M059J (cell line): ENCODE measurements around the gene HSPB2. TPM values are rescaled to one million over a fixed set of nuclear protein-coding genes. Genes with fewer than 3 reads are reported as not detected.

ENCODE experiments used
- DNase-seq: peaks from one replicate; pipeline ENCODE4 v3.0.0-alpha.2; 2012; ENCODE audit warnings: low read depth
- total RNA-seq: library from RNA; depleted of rRNA; stranded (reverse); fragments of >200 nt; shearing (Covaris generic); gene quantifications from 2 replicates; pipeline ENCODE4 v1.2.3, GENCODE V29; 2014; rRNA removed

HSPB2 gene
- total RNA-seq, 1 experiment from 2014 or later = not detected

DNA sequence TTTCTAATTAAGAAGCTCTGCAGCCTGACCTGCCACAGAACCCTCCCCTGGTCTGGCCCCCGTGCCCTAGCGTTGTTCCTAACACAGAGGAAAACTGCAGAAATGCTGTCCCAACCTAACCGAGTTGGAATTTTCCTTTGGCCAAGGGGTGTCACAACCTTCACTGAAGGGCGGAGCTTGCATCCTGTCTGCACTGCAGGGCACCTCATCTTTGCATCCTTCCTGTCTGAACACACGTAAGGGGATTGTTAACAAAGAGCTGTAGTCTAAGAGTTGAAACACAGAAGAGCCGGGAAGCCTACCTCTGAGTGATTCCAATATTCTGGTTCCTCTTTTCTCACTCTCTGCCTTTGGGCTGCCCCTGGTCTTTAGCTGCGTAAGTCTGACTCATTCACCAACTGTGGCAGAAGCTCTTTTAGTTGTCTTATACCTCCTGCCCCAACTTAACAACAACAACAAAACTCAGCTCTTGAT is 26.2 kb downstream of the HSPB2 start:
- peak; percentile 83 for DNase-seq

DNA sequence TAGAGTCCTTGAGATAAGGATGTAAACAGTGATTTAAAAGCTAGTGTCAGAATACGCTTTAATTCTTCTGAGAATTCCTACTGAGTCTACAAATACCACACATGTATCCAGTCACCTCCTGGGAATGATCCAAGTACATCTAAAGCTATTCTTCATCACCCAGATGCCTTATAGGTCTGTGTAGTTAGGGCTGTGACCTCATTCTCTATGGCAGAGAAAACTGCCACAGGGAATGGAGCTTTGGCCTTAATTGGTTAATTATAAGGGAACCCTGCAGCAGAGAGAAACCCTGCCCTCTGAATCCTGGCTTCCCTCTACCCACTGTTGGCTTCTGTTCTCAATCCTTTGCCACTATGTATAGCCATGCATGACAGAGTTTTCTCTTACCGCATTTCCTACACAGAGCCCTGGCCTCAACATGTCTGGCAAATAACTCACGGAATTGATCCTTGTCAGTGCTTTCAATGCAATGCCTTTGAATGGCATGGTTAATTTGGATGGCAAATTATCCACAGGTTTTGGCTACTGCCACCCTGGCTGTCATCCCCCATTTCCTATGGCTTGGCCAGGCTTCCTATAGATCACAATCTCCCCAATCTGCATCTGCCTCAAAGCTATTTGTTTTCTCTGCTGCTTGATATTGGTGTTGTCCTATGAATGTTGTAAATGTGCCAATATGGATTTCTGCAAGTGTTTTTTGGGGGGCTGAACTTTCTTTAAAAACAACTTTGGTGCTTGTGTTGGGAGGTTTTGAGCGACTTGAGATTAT is 27.5 kb downstream of the HSPB2 start:
- peak; percentile 96 for DNase-seq

DNA sequence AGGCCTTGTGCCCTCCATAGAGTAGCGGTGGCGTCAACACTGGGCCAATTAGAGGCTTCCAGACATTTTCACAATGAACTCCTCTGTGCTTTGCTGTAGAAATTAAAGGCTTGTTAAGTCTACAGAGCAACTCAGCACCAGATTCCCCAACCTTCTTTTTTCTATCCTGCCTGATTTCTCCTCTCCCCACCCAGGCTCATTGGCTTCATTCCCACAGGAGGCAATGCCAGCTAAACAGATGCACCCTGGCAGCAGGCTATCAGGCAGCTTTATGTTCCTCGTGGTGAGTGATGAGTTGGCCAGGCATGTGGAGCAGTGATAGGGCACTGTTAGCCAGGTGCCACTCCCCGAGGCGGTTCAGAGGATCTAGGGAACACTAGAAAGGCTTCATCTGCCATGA is 29.4 kb downstream of the HSPB2 start:
- peak; percentile 84 for DNase-seq

DNA sequence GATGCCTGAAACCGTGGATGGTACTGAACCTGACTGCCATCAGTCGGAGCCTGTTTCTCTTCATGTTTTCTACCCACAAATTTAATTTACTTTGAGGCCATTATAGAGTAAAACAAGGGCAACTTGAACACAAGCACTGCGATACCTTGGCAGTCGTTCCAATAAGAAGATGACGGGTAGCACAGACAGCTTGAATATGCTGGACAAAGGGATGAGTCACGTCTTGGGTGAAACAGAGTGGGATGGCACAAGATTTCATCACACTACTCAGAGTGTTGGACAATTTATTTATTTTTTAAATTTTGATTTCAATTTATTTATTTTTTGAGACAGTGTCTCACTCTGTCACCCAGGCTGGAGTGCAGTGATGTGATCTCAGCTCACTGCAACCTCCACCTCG is 30.3 kb downstream of the HSPB2 start:
- peak; percentile 91 for DNase-seq

DNA sequence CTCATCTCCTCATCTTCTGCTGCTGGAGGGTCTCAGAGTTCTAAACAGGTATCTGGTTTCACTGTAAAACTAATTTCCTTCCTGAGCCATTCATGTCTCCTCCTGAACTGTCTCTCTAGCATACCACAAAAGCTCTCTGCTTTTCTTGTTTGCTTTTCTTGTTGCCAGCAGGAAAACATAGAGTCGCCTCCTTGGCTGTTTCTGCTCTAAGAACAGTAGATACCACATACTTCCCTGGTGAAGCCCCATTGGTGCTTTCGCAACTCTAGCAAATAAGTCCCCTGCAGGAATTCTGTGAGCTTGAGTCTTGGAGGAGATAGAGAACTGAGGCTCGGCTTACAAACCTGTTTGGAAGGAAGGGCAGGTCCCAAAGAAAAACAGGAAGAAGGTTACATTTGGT is 31.6 kb downstream of the HSPB2 start:
- DNase-seq = peak; percentile 86

DNA sequence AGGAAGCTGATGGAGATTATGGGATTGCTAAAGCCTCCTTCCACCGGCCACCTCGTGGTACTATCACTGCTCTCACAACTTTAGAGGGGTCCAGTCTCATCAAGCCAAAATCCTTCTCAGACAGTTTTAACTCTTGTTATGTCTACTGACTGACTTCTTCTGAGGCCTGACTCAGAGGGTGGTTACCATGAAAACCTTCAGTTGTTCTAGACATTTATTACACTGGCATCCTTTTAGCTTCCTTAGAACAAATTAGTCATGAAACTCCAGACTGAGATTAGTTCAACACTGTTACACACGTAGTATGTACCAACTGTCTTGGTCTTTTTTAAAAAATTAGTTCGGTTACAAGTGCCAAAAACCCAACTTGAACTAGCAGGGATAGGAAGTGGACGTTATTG is 32.1 kb downstream of the HSPB2 start:
- DNase-seq = peak; percentile 97

DNA sequence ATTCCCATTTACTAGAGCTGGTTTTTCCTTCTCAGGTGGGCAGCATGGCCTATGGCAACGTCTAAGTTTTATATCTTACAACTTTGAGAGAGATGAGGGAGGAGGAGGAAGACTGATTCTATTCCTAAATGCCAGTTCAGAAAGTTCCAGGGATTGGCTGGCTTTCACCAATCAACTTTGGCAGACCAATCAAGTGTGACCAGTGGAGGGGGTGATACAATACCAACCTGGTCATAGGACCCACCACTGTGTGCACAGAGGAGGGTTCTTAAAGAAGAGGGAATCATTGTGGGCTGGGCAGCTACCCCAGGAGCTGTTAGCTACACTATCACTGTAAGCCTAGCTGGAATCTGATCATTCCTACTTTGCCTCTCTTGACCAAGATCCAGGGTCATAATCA is 32.7 kb downstream of the HSPB2 start:
- DNase-seq = peak; percentile 64

DNA sequence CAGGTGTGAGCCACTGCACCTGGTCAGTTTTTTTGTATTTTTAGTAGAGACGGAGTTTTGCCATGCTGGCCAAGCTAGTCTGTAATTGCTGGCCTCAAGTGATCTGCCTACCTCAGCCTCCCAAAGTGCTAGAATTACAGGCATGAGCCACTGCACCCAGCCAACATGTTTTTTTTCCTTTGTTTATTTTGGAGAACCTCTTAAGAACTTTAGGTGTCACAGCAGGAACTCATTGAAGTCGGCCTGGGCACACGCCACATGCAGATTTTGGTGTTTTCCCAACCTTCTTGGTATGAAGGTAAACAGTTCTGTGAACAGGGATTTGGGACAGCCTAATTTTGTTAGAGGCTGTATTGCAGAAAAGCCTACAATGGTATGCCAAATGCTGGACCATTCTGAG is 34.0 kb downstream of the HSPB2 start:
- DNase-seq = no peak

DNA sequence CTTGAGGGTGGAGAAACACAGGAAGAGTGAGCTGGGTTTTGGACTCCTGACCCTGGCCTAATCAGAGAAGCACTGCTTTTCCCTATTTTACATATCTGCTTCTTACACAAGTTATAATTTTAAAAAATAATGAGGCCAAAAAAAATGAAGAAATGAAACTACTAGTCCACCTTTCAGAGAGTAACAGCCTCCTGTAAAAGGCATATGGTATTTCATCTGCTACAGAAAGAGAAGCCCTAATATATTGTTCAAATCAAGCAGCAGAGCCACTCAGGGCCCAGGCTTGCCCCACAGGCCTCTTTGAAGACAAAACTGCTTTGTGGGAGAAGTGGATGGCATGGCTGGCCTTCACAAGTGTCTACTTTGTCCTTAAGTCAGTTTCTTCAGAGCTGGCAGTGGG is 34.6 kb downstream of the HSPB2 start:
- no peak for DNase-seq

DNA sequence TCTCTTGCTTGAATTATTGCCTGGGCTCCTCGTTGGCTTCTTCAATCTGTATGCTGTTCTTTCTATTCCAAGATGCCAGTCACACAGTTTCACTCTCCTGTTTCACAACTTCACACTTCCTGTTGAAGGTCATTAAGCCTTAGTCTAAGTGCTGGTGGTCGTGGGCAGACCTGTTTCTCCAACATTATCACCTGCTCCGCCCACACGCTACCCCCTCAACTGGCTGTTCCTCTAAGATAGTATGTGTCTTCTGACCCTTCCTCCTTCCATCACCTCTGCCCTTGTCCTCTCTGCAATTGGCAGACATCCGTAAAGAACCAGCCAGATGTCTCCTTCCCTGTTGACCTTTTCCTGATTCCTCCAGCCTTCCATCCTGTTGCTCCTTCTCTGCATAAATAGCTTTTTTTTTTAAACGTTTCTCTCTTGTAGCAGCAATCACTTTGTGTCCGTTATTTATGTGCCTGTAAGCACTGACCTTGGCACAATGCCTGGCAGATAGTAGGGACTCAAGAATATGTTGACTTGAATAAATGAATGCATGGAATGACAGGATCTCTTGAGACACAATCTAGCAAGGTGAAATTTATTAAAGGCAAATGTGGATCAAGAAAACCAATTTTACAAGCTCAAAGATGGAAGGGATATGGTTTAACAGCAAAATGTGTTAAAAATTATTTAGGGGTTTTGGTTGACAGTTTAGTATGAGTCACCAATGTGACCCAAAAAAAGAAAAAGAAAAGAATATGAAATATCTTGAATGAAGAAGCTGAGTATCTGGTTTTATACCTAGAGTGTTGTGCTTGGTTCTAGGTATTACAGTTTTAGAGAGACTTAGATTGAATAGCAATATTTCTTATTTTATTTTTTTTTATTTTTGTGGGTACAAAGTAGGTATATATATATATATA is 37.2 kb downstream of the HSPB2 start:
- no peak for DNase-seq

DNA sequence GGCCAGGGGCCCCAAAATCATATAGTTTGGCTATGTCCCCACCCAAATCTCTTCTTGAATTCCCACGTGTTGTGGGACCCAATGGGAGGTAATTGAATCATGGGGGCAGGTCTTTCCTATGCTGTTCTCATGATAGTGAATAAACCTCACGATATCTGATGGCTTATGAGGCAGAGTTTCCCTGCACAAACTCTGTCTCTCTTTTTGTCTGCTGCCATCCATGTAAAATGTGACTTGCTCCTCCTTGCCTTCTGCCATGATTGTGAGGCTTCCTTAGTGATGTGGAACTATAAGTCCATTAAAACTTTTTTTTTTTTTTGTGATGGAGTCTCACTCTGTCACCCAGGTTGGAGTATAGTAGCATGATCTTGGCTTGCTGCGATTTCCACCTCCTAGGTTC is 39.0 kb downstream of the HSPB2 start:
- no peak for DNase-seq

DNA sequence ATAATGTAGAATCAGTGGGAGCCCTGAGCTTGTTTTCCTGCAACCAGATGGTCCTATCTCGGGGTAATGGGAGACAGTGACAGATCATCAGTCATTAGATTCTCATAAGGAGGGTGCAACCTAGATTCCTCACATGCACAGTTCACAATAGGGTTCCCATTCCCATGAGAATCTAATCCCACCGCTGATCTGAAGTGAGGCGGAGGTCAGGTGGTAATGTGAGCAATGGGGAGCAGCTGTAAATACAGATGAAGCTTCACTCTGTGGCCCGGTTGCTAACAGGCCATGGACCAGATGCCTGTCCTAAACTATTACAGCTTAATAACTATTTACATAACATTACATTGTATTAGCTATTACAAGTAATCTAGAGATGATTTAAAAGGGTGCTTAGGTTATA is 41.6 kb downstream of the HSPB2 start:
- DNase-seq = no peak

DNA sequence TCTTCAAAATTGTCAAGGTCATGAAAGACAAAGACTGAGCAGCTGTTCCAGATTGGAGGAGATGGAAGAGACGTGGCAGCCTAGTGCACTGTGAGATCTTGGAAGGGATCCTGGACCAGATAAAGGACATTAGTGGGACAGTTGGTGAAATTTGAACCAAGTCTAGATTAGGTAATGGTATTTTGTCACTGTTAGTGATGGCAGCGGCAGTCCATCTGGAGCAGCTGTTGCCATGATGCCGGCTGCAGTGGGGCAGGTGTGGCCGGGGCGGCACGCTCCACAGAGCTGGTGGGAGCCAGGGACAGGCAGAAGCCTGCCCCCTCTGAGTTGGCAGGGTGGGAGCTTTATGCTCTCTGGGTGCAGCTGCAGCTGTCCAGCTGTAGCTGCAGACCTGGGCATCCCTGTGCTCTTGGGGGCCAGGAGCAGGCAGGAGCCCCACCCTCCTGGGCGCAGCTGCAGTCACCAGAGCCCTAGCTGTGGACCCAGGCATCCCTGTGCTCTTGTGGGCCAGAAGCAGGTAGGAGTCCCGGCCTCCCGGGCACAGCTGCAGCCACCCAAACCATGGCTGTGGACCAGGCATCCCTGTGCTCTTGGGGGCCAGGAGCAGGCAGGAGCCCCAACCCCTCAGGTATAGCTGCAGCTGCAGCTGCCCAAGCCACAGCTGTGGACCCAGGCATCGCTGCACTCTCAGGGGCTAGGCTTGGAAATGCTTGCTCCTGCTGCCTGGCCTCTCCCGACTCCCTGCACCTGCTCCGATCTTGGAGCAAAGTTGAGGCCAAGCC is 45.3 kb downstream of the HSPB2 start:
- no peak for DNase-seq

DNA sequence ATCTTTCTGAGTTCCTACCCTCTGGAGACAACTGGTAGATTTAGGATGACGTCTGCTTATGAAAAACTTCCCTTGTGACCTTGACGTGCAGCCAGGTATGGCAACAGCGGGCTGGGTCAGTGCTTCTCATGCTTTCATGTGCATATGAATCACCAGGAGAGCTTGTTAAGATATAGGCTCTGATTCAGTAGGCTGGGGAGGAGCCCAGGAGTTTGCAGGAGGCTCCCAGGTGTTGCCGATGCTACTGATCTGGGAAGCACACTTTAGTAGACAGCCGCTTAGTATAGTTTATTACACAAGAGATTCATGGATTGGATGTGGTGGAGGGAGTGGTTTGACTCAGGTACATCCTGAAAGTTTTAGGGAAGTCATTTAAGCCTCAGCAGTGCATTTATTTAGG is 48.4 kb downstream of the HSPB2 start:
- no peak for DNase-seq

DNA sequence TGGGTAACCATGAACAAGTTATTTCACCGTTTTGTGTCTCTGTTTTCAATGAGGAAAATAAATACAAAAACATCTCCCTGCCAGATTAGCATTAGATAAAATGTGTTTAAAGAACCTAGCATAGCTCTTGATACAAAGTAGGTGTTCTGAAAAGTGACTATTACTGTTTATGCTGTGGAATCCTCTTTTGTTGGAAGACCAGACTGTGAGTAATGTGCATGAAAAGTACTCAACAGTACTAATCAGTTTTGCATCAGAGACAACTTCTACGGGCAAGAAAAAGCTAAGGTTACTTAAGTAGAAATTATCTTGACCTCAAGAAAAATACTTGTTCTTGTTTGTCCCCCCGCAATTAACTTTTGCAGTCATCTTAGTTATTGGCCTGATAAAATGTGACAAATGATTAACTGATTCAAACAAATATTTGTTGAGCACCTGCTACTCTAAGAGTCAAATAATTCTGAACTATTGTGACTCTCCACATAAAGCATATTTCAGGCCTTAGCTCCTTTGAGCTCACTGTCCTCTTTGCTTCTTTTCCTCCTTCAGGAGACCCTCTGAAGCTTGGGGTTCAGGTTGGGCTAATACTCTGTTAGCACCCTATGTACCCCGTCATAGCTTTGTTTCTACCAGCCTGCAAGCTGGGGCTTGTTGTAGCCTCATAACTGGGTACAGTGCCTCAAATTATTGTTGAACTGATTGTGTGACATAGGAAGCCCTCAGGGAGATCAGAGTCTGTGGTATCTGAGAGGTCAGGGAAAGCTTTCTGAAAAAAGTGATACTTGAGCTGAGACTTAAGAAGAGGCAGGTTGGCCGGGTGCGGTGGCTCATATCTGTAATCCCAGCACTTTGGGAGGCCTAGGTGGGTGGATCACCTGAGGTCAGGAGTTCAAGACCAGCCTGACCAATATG is 49.1 kb downstream of the HSPB2 start:
- DNase-seq = no peak

Other genes starting within 250 kb of the HSPB2 start
- 46.0 and 46.3 TPM in 2 replicates for gene PPP2R1B, start 146.3 kb upstream of the HSPB2 start, total RNA-seq
- gene ALG9, start 41.2 kb upstream of the HSPB2 start, total RNA-seq = 39.7 and 40.3 TPM in 2 replicates
- 4.9 and 7.9 TPM in 2 replicates for gene FDXACB1, start 33.6 kb upstream of the HSPB2 start, total RNA-seq
- gene CFAP68, start 33.2 kb upstream of the HSPB2 start, total RNA-seq = 26.7 and 28.3 TPM in 2 replicates
- gene CRYAB, start 964 bp upstream of the HSPB2 start, total RNA-seq = 1.7 TPM in 1 of 2 replicates, not detected in the other
- gene C11orf52, start 6.2 kb downstream of the HSPB2 start, total RNA-seq = not detected in 2 replicates
- gene DIXDC1, start 24.6 kb downstream of the HSPB2 start, total RNA-seq = 13.7 and 19.0 TPM in 2 replicates
- 32.0 and 45.7 TPM in 2 replicates for gene DLAT, start 112.7 kb downstream of the HSPB2 start, total RNA-seq
- 1.4 and 1.9 TPM in 2 replicates for gene PIH1D2, start 161.3 kb downstream of the HSPB2 start, total RNA-seq
- 26.1 and 29.8 TPM in 2 replicates for gene NKAPD1, start 161.6 kb downstream of the HSPB2 start, total RNA-seq
- gene TIMM8B, start 174.0 kb downstream of the HSPB2 start, total RNA-seq = 77.2 and 89.5 TPM in 2 replicates
- 205 and 225 TPM in 2 replicates for gene SDHD, start 174.1 kb downstream of the HSPB2 start, total RNA-seq